EL (cell line): Measurements from ENCODE around the gene USPL1.
A peak's percentile ranks its signal among the peaks of the same experiment; 100 is the strongest.
"Not testable (repeated sequence)": the region's sequence is repeated elsewhere in the genome, so short reads cannot be mapped to it uniquely, and the experiment has no call there.

ENCODE experiments used
- DNase-seq: peaks from one replicate; pipeline ENCODE4 v3.0.0-alpha.2; 2016

USPL1 gene

GRCh38 chr13:30617315-30618185 lies at the start of gene USPL1:
USPL1 (plus strand) TSS chr13:30617920; CDS start chr13:30621141, 3,221 bp downstream.
- peak; percentile 98 for DNase-seq

GRCh38 chr13:30569901-30570576 lies 47.7 kb upstream of the USPL1 start:
- DNase-seq: peak; percentile 95

- no peak for DNase-seq
Measured at GRCh38 chr13:30570691-30571090, 47.0 kb upstream of the USPL1 start.

GRCh38 chr13:30572859-30573275 lies 44.9 kb upstream of the USPL1 start:
- DNase-seq: peak; percentile 57

GRCh38 chr13:30576528-30576927 lies 41.2 kb upstream of the USPL1 start:
- DNase-seq: peak; percentile 68

- peak; percentile 93 for DNase-seq
Measured at GRCh38 chr13:30577401-30577852, 40.3 kb upstream of the USPL1 start.

GRCh38 chr13:30580852-30581502 lies 36.7 kb upstream of the USPL1 start:
- no peak for DNase-seq

GRCh38 chr13:30581582-30581981 lies 36.1 kb upstream of the USPL1 start:
- DNase-seq: peak; percentile 21

- no peak for DNase-seq
Measured at GRCh38 chr13:30584051-30584731, 33.5 kb upstream of the USPL1 start.

GRCh38 chr13:30585748-30586262 lies 31.9 kb upstream of the USPL1 start:
- peak; percentile 61 for DNase-seq

GRCh38 chr13:30587231-30587630 lies 30.5 kb upstream of the USPL1 start:
- DNase-seq: no peak

GRCh38 chr13:30587739-30588138 lies 30.0 kb upstream of the USPL1 start:
- DNase-seq: no peak

GRCh38 chr13:30593001-30593400 lies 24.7 kb upstream of the USPL1 start:
- no peak for DNase-seq

- no peak for DNase-seq
Measured at GRCh38 chr13:30600496-30600895, 17.2 kb upstream of the USPL1 start.

- DNase-seq: no peak
Measured at GRCh38 chr13:30601836-30602235, 15.9 kb upstream of the USPL1 start.

- no peak for DNase-seq
Measured at GRCh38 chr13:30605052-30605451, 12.7 kb upstream of the USPL1 start.

- DNase-seq: not testable (repeated sequence)
Measured at GRCh38 chr13:30607186-30607585, 10.5 kb upstream of the USPL1 start.

- no peak for DNase-seq
Measured at GRCh38 chr13:30607908-30608307, 9.8 kb upstream of the USPL1 start.

- no peak for DNase-seq
Measured at GRCh38 chr13:30608364-30608763, 9.4 kb upstream of the USPL1 start.

- peak; percentile 19 for DNase-seq
Measured at GRCh38 chr13:30610311-30610710, 7.4 kb upstream of the USPL1 start.

- peak; percentile 1 for DNase-seq
Measured at GRCh38 chr13:30615481-30615865, 2.2 kb upstream of the USPL1 start.

- DNase-seq: peak; percentile 32
Measured at GRCh38 chr13:30615866-30616541, 1.7 kb upstream of the USPL1 start.
